Neural cell (in vitro differentiated cells): ENCODE data around the gene RPS6KA2.

Experiments
- CTCF ChIP-seq: fragments of 450-650 bp; IDR thresholded peaks from 2 replicates; pipeline ENCODE4 v1.5.1; 2014; ENCODE audit warnings: antibody characterized with exemption, mild to moderate bottlenecking, moderate library complexity; ENCODE audit not compliant: poor library complexity, severe bottlenecking
- EP300 ChIP-seq: fragments of 450-650 bp; conservative IDR thresholded peaks from 2 replicates; pipeline ENCODE4 v1.6.1; 2014; ENCODE audit warnings: antibody characterized with exemption, mild to moderate bottlenecking, moderate library complexity; ENCODE audit not compliant: poor library complexity, severe bottlenecking
- REST ChIP-seq: IDR thresholded peaks from 2 replicates; pipeline ENCODE4 v1.6.1; 2012; ENCODE audit warnings: borderline replicate concordance
- TAF1 ChIP-seq: IDR thresholded peaks from 2 replicates; pipeline ENCODE4 v1.6.1; 2012; ENCODE audit warnings: low read depth

DNA sequence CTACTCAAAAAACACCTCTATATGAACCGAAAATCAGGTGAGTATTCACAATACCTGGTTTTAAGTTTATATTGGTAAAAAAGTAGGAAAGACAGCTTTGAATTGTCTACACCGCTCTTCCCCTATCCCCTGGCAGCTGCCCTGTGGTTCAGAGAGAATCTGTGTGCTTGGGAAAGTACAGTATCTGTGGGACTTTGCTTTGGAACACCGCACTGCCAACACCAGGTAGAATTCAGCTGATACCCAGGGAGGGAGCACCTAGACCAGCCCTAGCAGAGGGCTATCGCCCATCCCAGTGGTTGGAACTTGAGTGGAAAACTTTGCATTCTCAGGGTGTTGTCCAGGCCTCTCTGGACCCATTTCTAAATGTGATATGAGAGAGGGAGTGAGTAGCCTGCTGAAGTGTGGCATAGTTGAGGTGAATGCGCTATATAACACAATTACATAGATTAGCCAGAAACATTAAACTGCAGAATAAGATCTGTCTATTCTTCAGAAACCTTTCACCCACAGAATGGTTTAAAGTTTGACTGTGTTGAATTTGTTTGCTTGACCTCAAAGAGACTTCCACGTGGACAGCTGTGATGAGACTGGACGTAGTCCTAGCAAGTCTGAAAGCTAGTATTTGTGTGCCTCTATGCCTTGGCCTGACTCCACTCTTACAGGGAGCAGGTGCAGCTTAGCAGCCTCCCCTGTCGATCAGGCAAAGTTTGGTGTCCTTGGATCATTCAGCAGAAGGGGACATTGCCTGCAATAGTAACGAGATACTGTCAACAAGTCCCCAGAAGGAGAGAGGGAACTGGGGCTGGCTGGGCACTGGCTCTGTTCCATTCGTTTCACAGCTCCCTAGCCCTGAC lies 232.8 kb downstream of the RPS6KA2 start:
- TF ChIP-seq REST = no peak
- TF ChIP-seq TAF1 = no peak
- no peak for TF ChIP-seq CTCF
- no peak for TF ChIP-seq EP300
